Stimulated activated CD8-positive, alpha-beta memory T cell treated with anti-CD3 and anti-CD28 coated beads, Interleukin-15, amount 100 ng/mL, for 48 hours (primary cell): Measurements from ENCODE around the gene HSPA4L.
A peak's percentile ranks its signal among the peaks of the same experiment; 100 is the strongest.

Experiments used
- DNase-seq, 2 donors: peaks; one replicate each; pipeline ENCODE4 v3.0.0-alpha.2; 2020; ENCODE audit warnings: low read depth in 2 of 2

Gene HSPA4L

DNA sequence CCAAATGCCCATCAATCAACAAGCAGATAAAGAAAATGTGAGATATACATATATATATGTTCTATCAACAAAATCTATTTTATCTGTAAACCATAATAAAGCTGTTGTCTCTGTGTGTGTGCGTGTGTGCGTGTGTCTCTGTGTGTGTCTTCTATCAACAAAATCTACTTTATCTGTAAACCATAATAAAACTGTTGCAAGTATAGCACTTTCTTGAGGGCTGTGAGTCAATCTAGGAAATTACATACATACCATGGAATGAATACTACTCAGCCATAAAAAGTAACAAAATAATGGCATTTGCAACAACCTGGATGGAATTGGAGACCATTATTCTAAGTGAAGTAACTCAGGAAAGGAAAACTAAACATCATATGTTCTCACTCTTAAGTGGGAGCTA lies 86.1 kb downstream of the HSPA4L start:
- DNase-seq = no peak

DNA sequence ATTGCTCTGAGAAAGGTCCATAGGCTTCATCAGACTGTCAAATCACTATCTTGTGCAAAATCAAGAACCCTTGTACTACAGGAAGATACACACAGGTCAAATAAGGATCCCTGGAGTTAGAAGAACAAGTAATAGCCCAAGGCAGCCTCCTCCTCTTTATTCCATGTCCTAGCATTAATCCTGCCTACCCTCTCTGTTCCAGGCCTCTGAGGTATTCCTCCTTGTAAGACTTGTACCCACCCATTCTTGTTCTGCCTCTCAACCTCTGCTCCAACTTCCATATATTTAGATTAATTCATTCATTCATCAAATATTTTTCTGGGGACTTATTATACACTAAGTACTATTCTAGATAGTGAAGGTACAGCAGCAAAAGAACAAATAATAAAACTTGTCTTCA lies 88.2 kb downstream of the HSPA4L start:
- DNase-seq = no peak

DNA sequence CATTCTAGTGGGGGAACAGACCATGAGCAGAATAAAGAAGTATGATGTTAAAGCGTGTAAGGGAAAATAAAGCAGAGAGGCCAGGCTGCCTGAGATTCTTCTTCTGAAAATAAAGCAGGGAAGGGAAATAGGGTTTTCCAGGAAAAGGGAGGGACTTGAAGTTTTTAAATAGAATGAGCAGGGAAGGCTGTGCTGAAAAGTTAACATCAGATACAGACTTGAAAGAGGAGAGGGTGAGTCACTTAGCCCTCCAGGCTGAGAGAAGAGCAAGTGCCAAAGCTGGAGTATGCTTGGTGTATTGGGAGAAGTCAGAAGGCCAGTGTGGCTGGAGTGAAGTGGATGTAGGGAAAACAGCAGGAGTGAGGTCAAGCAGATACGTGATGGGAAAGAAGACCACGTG lies 88.6 kb downstream of the HSPA4L start:
- no peak for DNase-seq

- no peak for DNase-seq
Observed at GRCh38 chr4:127875791-127876190, 93.7 kb downstream of the HSPA4L start.

- DNase-seq = peak; percentile 93 to 94
Observed at GRCh38 chr4:127880763-127881562, 98.8 kb downstream of the HSPA4L start, which contains the start of gene PLK4. TSS of gene PLK4 (plus strand) at chr4:127880893. CDS start at chr4:127881135, 242 bp downstream.

GRCh38 chr4:127881563-127881864 lies 99.4 kb downstream of the HSPA4L start:
- DNase-seq = no peak

- DNase-seq = no peak
Observed at GRCh38 chr4:127888559-127888958, 106.4 kb downstream of the HSPA4L start.

DNA sequence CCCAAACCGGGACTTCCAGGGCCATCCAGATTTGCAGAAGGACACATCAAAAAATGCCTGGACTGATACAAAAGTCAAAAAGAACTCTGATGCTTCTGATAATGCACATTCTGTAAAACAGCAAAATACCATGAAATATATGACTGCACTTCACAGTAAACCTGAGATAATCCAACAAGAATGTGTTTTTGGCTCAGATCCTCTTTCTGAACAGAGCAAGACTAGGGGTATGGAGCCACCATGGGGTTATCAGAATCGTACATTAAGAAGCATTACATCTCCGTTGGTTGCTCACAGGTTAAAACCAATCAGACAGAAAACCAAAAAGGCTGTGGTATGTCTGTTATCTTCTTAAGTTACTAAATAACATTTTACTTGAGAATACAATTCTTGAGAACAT lies 107.8 kb downstream of the HSPA4L start:
- DNase-seq = no peak
